ENCODE results near the gene RASAL2.

Gene RASAL2

DNA sequence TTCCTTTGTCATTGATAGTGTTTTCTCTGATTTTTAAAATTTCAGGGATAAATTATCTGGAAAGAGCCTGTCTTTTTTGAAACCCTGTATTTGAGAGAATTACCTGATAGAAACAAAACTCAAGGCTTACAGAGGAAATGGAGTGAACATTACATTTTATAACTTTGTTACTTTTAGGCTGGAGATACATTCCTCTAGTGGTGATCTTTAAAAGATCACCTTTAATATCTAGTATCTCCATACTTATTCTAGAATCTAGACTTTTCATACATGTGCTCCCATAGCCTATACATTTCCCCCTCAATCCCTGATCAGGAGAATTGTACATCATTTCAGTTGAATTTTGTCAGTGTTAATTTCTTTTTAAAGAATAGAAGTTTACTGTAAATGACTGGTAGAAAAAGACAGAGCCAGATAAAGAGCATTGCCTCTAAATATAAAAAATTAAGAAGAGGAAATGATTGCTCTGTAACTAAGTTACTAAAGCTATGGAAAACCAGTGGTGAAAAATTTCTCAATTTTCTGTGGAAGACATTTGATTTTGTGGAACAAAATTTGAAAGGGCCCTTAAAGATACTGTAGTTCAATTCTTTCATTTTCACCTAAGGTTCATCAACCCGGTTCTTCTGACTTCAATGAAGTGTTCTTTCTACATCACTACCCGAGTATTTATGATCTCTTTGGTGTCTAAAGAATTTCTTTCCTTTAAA lies 33.7 kb downstream of the RASAL2 start:
- no peak overlapping the region for H3K27ac ChIP-seq (ENCODE audit: low read depth, low read length)
- no peak overlapping the region for H3K4me2 ChIP-seq (ENCODE audit: low read depth, low read length, poor library complexity, severe bottlenecking)
- H3F3A ChIP-seq (ENCODE audit: insufficient read depth), result no peaks in the 10 kb centered on the region
- H3K9me3 ChIP-seq (ENCODE audit: insufficient read depth, low read length), result no peaks in the 10 kb centered on the region
- no peak overlapping the region for H2AFZ ChIP-seq (ENCODE audit: low read depth, low read length, severe bottlenecking)
- H3K36me3 ChIP-seq (ENCODE audit: low read length), result no peaks in the 10 kb centered on the region
- no peaks in the 10 kb centered on the region for H3K27me3 ChIP-seq (ENCODE audit: low read length)
- no peaks in the 10 kb centered on the region for H3K79me2 ChIP-seq (ENCODE audit: insufficient read depth, low read length)
- no peak overlapping the region for H3K4me3 ChIP-seq (ENCODE audit: insufficient read depth, low read length, poor library complexity, severe bottlenecking)
- no peaks in the 10 kb centered on the region for H4K20me1 ChIP-seq (ENCODE audit: low read depth, low read length)
- no peak overlapping the region for H3K9ac ChIP-seq (ENCODE audit: low read length)
- TF ChIP-seq CTCF (IDR thresholded peaks at IDR 0.05; ENCODE audit: insufficient read depth, low read length, poor library complexity, severe bottlenecking) (no peak), EZH2phosphoT487 (conservative IDR thresholded peaks at IDR 0.05; ENCODE audit: low read length) (no peak)
- no peaks in the 10 kb centered on the region for H3K9me2 ChIP-seq (replicated peaks; ENCODE audit: insufficient read depth, low read length)

- Histone ChIP-seq H3K4me2 (ENCODE audit: low read depth, low read length, poor library complexity, severe bottlenecking) (no peak overlapping the region), H3K4me3 (ENCODE audit: insufficient read depth, low read length, poor library complexity, severe bottlenecking) (no peak overlapping the region), H3K27me3 (ENCODE audit: low read length) (no peaks in the 10 kb centered on the region), H3K9me3 (ENCODE audit: insufficient read depth, low read length) (no peaks in the 10 kb centered on the region), H3K9ac (ENCODE audit: low read length) (no peak overlapping the region), H3F3A (ENCODE audit: insufficient read depth) (no peaks in the 10 kb centered on the region), H4K20me1 (ENCODE audit: low read depth, low read length) (no peaks in the 10 kb centered on the region), H3K9me2 (replicated peaks; ENCODE audit: insufficient read depth, low read length) (no peaks in the 10 kb centered on the region), H2AFZ (ENCODE audit: low read depth, low read length, severe bottlenecking) (no peak overlapping the region), H3K36me3 (ENCODE audit: low read length) (no peaks in the 10 kb centered on the region), H3K27ac (ENCODE audit: low read depth, low read length) (no peak overlapping the region), H3K79me2 (ENCODE audit: insufficient read depth, low read length) (no peaks in the 10 kb centered on the region)
- TF ChIP-seq CTCF (IDR thresholded peaks at IDR 0.05; ENCODE audit: insufficient read depth, low read length, poor library complexity, severe bottlenecking) (no peak), EZH2phosphoT487 (conservative IDR thresholded peaks at IDR 0.05; ENCODE audit: low read length) (no peak)
Observed at GRCh38 chr1:178133239-178133989, 39.5 kb downstream of the RASAL2 start.

DNA sequence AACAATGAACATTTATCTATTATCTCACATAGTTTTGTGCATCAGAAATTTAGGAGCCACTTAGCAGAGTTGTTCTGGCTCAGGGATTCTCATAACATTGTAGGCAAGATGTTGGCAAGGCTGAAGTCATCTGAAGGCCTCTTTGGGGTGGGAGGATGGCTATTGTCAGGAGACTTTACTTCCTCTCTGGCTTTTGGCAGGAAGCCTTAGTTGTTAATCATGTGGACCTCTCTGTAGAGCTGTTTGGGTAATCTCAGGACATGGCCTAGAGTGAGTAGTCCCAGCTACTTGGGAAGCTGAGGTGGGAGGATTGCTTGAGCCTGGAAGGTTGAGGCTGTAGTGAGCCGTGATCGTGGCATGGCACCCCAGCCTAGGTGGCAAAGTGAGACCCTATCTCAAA lies 40.2 kb downstream of the RASAL2 start:
- Histone ChIP-seq H3K9ac (ENCODE audit: low read length) (no peak overlapping the region), H3F3A (ENCODE audit: insufficient read depth) (no peaks in the 10 kb centered on the region), H3K79me2 (ENCODE audit: insufficient read depth, low read length) (no peaks in the 10 kb centered on the region), H3K27ac (ENCODE audit: low read depth, low read length) (no peak overlapping the region), H3K36me3 (ENCODE audit: low read length) (no peaks in the 10 kb centered on the region), H3K9me2 (replicated peaks; ENCODE audit: insufficient read depth, low read length) (no peaks in the 10 kb centered on the region), H3K27me3 (ENCODE audit: low read length) (no peaks in the 10 kb centered on the region), H3K4me3 (ENCODE audit: insufficient read depth, low read length, poor library complexity, severe bottlenecking) (no peak overlapping the region), H3K4me2 (ENCODE audit: low read depth, low read length, poor library complexity, severe bottlenecking) (no peak overlapping the region), H3K9me3 (ENCODE audit: insufficient read depth, low read length) (no peaks in the 10 kb centered on the region), H4K20me1 (ENCODE audit: low read depth, low read length) (no peaks in the 10 kb centered on the region), H2AFZ (ENCODE audit: low read depth, low read length, severe bottlenecking) (no peak overlapping the region)
- TF ChIP-seq EZH2phosphoT487 (conservative IDR thresholded peaks at IDR 0.05; ENCODE audit: low read length) (no peak), CTCF (IDR thresholded peaks at IDR 0.05; ENCODE audit: insufficient read depth, low read length, poor library complexity, severe bottlenecking) (no peak)
